Measurements from ENCODE around the gene ALDH3B2.

Gene ALDH3B2

DNA sequence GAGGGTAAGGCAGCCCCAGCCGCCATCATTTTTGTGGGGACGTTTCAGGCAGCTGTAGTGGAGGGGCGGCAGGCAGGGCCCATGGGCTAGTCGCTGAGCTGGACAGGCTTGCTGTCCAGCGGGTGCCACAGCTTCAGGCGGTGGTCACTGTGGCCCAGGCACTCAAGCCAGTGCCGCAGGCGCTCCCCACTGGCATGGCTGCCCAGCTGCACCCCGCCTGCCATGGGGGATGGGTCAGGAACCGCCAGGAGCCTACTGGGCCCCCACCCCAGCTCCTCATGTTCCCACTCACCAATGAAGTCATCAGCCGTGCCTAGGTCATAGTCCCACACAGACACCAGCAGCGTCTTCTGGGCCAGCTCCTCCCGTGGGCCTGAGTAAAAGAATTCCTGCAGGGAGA lies 61.7 kb downstream of the ALDH3B2 start:
- no peak for DNase-seq
